Osteocyte (in vitro differentiated cells): ENCODE results near the gene CORO2A. TPM values are rescaled to one million over a fixed set of nuclear protein-coding genes. Genes with fewer than 3 reads are reported as not detected.

Experiments used
- DNase-seq: peaks from one replicate; pipeline ENCODE4 v3.0.0; 2021; ENCODE audit warnings: mixed read lengths; ENCODE audit not compliant: unreplicated experiment; ENCODE audit errors: extremely low spot score
- H3K27ac Mint-ChIP-seq: one replicate; pipeline ENCODE4 v1.8.0; 2021; ENCODE audit warnings: mild to moderate bottlenecking, mixed read lengths; ENCODE audit not compliant: unreplicated experiment
- H3K27me3 Mint-ChIP-seq: one replicate; pipeline ENCODE4 v1.8.0; 2021; ENCODE audit warnings: mixed read lengths; ENCODE audit not compliant: unreplicated experiment
- H3K36me3 Mint-ChIP-seq: one replicate; pipeline ENCODE4 v1.8.0; 2021; ENCODE audit warnings: mixed read lengths; ENCODE audit not compliant: unreplicated experiment
- H3K4me1 Mint-ChIP-seq: one replicate; pipeline ENCODE4 v1.8.0; 2021; ENCODE audit warnings: mixed read lengths; ENCODE audit not compliant: unreplicated experiment
- H3K4me3 Mint-ChIP-seq: one replicate; pipeline ENCODE4 v1.8.0; 2021; ENCODE audit warnings: mild to moderate bottlenecking, moderate library complexity, mixed read lengths; ENCODE audit not compliant: unreplicated experiment
- H3K9me3 Mint-ChIP-seq: one replicate; pipeline ENCODE4 v1.8.0; 2021; ENCODE audit warnings: mixed read lengths; ENCODE audit not compliant: unreplicated experiment
- total RNA-seq: library from RNA; stranded (reverse); gene quantifications from 2 replicates; pipeline ENCODE4 v1.2.1, GENCODE V29; 2021
- TF ChIP-seq, protein P1 (sequence below): fragments of 200-600 bp; sonication (generic); IDR thresholded peaks from 2 replicates; pipeline ENCODE4 v1.5.0; 2021; ENCODE audit warnings: antibody characterized with exemption, mild to moderate bottlenecking, moderate library complexity

CORO2A gene
- total RNA-seq, 1 donor from 2014 or later: 1.8 TPM

DNA sequence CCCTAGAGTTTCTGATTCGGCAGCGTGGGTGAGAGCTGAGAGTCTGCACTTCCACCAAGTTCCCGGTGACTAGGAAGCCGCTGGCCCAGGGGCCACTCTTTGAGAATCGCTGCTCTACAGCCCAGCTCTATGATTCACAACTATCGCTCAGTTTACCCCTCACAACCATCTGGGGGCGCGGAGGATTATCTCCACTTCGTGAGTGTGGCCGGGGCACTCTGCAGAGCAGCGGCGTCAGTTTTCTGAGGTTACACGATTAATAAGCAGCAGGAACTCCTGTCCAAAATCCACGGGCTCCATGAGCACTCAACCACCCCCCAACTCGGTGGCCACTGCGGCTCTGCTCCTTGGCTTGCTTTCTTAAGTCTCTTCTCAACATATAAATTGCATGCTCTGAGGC is 19.3 kb downstream of the CORO2A start:
- Mint-ChIP-seq H3K27me3 (no peaks in the 10 kb centered on the region), H3K4me1 (peaks cover 21% of the 10 kb centered on the region), H3K9me3 (no peaks in the 10 kb centered on the region), H3K4me3 (no peak overlapping the region), H3K27ac (no peak overlapping the region), H3K36me3 (no peaks in the 10 kb centered on the region)
- TF ChIP-seq, protein P1, sequence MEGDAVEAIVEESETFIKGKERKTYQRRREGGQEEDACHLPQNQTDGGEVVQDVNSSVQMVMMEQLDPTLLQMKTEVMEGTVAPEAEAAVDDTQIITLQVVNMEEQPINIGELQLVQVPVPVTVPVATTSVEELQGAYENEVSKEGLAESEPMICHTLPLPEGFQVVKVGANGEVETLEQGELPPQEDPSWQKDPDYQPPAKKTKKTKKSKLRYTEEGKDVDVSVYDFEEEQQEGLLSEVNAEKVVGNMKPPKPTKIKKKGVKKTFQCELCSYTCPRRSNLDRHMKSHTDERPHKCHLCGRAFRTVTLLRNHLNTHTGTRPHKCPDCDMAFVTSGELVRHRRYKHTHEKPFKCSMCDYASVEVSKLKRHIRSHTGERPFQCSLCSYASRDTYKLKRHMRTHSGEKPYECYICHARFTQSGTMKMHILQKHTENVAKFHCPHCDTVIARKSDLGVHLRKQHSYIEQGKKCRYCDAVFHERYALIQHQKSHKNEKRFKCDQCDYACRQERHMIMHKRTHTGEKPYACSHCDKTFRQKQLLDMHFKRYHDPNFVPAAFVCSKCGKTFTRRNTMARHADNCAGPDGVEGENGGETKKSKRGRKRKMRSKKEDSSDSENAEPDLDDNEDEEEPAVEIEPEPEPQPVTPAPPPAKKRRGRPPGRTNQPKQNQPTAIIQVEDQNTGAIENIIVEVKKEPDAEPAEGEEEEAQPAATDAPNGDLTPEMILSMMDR: no peak
- DNase-seq: no peak

DNA sequence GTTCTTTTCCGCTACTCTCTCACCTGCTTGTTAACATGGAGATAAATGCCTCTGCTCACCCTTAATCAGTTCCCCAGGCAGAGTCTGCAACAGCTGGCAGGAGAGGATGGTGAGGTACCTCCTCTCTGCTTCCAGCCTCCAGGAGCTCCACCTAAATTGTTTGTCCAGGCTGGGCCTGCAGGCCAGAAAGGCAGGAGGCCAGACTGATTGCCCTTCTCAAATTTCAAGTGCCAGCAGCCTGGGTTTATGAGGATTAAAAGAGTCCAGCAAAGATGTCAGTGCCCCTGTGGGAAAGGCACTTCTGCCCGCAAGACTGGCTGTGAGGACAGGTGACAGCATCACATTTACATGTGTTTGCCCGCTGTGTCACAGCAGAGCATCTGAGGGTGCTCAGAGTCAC is 19.8 kb downstream of the CORO2A start:
- Mint-ChIP-seq H3K27me3 (no peaks in the 10 kb centered on the region), H3K36me3 (no peaks in the 10 kb centered on the region), H3K4me1 (peaks cover 21% of the 10 kb centered on the region), H3K4me3 (no peak overlapping the region), H3K27ac (no peak overlapping the region), H3K9me3 (no peaks in the 10 kb centered on the region)
- TF ChIP-seq, protein P1: no peak
- DNase-seq: no peak

DNA sequence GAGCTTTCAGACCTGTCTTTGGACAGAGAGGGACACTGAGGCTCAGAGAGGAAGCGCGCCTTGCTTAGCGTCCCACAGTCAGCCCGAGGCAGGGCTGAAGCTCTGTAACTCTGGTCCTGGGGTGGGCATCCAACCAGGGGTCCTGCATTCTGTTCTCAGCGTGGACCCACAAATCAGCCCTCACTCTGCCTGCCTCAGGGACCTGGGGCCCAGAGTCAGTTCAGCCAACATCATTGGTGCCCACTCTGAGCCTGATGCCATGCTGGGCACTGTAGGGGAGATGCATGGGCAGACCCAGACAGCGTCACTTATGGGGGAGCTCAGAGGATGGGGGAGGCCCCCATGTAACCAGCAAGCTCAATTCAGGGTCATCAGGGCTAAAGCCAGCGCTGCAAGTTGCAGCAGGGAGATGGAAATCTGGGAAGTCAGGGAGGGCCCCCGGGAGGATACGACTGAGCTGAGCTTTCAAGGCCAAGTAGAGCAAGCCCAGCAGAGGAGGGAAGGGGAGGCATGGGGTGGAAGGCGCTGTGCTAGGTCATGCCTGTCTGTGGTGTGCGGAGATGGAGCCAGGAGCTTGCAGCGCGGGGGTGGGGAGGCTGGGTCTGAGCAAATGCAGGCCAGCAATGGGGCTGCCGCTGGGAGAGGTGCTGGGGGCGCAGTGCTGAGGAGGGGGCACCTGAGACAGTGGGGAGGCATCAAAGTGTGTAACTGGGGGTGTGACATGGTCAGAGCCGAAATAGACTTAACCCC is 21.1 kb downstream of the CORO2A start:
- TF ChIP-seq, protein P1: no peak
- Mint-ChIP-seq H3K4me1 (peaks cover 21% of the 10 kb centered on the region), H3K9me3 (no peaks in the 10 kb centered on the region), H3K27me3 (no peaks in the 10 kb centered on the region), H3K27ac (no peak overlapping the region), H3K36me3 (no peaks in the 10 kb centered on the region), H3K4me3 (no peak overlapping the region)
- DNase-seq: no peak

DNA sequence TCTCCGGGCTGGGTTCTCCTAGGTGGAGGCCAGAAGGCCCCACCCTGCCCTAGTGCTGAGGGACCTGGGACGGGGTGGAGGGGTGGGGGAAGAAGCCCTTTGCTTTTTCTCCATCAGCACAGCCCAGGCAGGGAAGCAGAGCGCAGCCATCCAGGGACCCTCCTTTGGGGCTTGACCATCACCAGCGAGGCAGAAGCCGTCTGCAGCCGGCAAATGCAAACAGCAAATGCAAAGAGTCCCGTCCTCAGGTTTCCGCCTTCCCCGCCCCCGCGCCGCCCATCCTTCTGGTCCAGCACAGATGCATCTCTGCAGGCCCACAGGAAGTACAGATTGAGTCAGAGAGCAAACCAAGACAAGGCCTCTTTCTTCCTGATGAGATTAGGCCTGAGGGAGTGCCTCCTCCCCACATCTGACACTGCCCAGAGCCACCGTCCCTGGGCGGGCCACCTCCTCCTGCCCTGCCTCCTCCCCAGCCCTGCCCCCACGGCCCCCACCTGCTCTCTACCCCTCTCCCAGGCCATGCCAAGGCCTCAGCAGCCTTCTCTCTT is 23.4 kb downstream of the CORO2A start:
- H3K27ac Mint-ChIP-seq: no peak overlapping the region

DNA sequence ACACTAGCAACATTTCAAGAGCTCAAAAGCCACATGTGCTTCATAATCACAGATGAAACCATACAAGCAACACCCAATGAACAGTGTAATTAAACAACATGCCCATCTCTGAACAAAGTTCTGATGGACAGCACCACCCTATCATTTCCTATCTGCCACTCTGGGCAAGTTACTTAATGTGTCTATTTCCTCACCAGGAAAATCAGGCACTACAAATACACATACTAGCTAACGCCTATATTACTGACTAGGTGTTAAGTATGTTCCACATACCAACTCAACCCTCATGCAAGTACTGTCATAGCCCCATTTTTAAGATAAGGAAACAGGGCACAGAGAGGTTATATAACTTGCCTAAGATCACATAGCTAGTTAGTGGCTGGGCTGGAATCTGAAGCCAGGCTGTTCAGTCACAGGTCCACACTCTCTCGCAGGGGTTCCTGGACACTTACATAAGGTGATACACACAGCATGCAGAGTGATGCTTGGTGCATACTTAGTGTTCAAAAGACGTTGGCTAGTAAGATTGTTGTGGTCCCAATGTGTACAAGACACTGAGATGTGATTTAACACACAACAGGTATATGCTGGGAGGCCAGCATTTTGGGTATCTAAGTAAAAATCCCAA is 24.2 kb downstream of the CORO2A start:
- no peak for DNase-seq
- Mint-ChIP-seq H3K9me3 (no peaks in the 10 kb centered on the region), H3K27ac (no peak overlapping the region), H3K4me3 (no peak overlapping the region), H3K27me3 (no peaks in the 10 kb centered on the region), H3K4me1 (peaks cover 21% of the 10 kb centered on the region), H3K36me3 (no peaks in the 10 kb centered on the region)
- TF ChIP-seq, protein P1: no peak

More for the DNA sequence above, 23.4 kb downstream of the CORO2A start:
- Mint-ChIP-seq H3K4me3 (no peak overlapping the region), H3K4me1 (peaks cover 21% of the 10 kb centered on the region), H3K9me3 (no peaks in the 10 kb centered on the region), H3K27me3 (no peaks in the 10 kb centered on the region), H3K36me3 (no peaks in the 10 kb centered on the region)
- TF ChIP-seq, protein P1: no peak
- DNase-seq: no peak
